AG04449 (cell line): ENCODE data around the gene RAB11FIP3.

ENCODE experiments used
- CTCF ChIA-PET: fragments of 350-600 bp; formaldehyde crosslinking; extraction: SDS; loops from one replicate; lab custom pipeline; 2021; ENCODE audit warnings: antibody characterized with exemption; lab: Yijun Ruan, JAX
- POLR2A ChIA-PET: fragments of 400-600, 350-600 bp; formaldehyde crosslinking; extraction: SDS; loops from one replicate; lab custom pipeline; 2020; ENCODE audit warnings: antibody characterized with exemption, inconsistent platforms; lab: Yijun Ruan, JAX
- DNase-seq: peaks from one replicate; pipeline ENCODE4 v3.0.0-alpha.2; 2010; ENCODE audit warnings: low read depth, low spot score
- H3K4me3 ChIP-seq: 2 replicates; pipeline ENCODE4 v1.5.1; 2011; ENCODE audit warnings: low read depth, mild to moderate bottlenecking, control low read depth, low read length
- TF ChIP-seq, protein P1 (sequence below): IDR thresholded peaks from one replicate; pipeline ENCODE4 v1.5.1; 2011; ENCODE audit warnings: mild to moderate bottlenecking, moderate library complexity, low read length, control low read depth, inconsistent platforms; ENCODE audit not compliant: insufficient read depth; ENCODE audit errors: missing control alignments

The RAB11FIP3 gene

DNA sequence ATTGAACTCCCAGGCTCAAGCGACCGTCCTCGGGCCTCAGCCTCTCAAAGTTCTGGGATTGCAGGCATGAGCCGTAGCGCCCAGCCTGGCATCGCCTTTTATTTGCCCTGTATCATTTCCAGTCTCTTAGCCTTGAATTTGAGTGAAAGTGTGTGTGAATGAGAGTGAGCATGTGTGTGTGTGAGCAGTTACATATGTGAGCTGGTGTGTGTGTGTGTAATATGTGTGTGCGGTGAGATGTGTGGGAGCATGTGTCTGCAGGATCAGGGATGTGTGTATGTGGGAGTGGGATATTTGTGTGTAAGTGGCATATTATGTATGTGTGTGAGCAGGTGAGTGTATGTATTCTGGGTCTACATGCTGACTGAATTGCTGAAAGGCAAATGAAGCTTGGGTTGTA, 5.5 kb downstream of the RAB11FIP3 start:
- DNase-seq = no peak
- no peak overlapping the region for H3K4me3 ChIP-seq
- ChIA-PET POLR2A (no interaction called here), CTCF (no interaction called here)
- TF ChIP-seq, protein P1, sequence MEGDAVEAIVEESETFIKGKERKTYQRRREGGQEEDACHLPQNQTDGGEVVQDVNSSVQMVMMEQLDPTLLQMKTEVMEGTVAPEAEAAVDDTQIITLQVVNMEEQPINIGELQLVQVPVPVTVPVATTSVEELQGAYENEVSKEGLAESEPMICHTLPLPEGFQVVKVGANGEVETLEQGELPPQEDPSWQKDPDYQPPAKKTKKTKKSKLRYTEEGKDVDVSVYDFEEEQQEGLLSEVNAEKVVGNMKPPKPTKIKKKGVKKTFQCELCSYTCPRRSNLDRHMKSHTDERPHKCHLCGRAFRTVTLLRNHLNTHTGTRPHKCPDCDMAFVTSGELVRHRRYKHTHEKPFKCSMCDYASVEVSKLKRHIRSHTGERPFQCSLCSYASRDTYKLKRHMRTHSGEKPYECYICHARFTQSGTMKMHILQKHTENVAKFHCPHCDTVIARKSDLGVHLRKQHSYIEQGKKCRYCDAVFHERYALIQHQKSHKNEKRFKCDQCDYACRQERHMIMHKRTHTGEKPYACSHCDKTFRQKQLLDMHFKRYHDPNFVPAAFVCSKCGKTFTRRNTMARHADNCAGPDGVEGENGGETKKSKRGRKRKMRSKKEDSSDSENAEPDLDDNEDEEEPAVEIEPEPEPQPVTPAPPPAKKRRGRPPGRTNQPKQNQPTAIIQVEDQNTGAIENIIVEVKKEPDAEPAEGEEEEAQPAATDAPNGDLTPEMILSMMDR = no peak

- CTCF ChIA-PET = no interaction called here
- POLR2A ChIA-PET = no interaction called here
- TF ChIP-seq, protein P1 = no peak
- no peak for DNase-seq
- no peak overlapping the region for H3K4me3 ChIP-seq
These were observed 15.2 kb downstream of the RAB11FIP3 start for GRCh38 chr16:440627-441026.

DNA sequence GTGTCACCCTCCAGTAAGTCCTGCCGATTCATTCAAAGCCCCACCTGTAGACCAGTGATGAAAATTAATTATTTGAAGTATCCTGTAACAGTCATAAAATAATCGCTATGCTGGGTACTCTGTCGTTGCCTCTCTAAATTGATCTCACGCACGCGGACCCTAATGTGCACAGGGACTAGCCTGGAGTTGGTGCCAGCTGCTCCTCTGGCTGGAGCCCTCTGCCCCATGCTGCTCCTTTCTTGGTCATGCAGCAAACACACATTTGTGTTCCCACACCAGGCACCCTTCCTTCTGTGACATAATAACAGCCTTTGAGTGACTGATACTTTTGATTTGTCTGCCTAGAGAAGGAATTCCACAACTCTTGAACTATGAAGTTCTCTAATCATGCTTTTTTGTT, 16.0 kb downstream of the RAB11FIP3 start:
- ChIA-PET CTCF (no interaction called here), POLR2A (no interaction called here)
- no peak overlapping the region for H3K4me3 ChIP-seq
- TF ChIP-seq, protein P1 = no peak
- DNase-seq = no peak

GRCh38 chr16:442976-443375, 17.5 kb downstream of the RAB11FIP3 start:
- TF ChIP-seq, protein P1 = no peak
- no peak for DNase-seq
- H3K4me3 ChIP-seq = no peak overlapping the region
- ChIA-PET CTCF (no interaction called here), POLR2A (no interaction called here)

DNA sequence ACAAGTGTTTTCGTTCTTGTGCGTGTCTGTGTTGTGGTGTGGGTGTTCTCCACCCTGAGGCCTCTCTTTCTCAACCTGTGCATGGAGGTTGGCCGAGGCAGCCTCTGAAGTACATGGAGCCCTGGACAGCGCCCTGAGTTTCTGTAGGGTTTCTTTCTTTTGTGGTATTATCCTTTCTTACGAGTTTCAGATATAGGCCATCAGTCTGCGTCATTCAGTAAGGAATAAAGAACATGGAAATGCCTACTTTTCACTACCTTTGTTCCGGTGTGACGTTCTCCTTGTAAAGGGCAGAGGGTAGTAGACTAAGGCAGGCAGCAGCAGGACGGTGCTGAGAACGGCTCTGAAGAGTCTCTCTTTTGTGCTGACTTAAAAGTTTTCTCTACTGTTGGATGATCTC, 18.6 kb downstream of the RAB11FIP3 start:
- no peak for DNase-seq
- POLR2A ChIA-PET = no interaction called here

DNA sequence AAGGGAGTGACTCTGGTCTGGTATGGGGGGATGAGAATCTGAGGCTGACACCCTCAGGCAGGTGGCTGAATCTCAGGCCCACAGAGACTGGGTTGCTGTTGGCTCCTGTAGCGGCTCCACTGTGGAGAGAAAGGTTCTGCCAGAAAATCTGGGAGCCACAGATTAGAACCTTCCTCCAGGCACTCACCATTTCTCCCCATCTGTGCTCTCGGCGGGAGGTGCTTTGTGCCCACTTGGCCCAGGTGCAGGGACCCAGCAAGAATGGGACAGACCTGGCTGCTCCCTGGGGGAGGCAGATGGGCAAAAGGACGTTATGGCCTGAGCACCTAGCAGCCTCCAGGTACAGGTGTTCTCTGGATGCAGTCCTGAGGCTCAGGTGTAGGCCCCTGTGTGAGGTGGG, 20.1 kb downstream of the RAB11FIP3 start:
- CTCF ChIA-PET = no interaction called here

More for the DNA sequence above, 18.6 kb downstream of the RAB11FIP3 start:
- CTCF ChIA-PET = no interaction called here
- TF ChIP-seq, protein P1 = no peak
- H3K4me3 ChIP-seq = no peak overlapping the region

More for the DNA sequence above, 20.1 kb downstream of the RAB11FIP3 start:
- no peak overlapping the region for H3K4me3 ChIP-seq
- TF ChIP-seq, protein P1 = no peak
- POLR2A ChIA-PET = no interaction called here
- DNase-seq = no peak
